Airway epithelial cell (primary cell): ENCODE results near the gene CDKN2AIPNL. TPM values are rescaled to one million over a fixed set of nuclear protein-coding genes. Genes with fewer than 3 reads are reported as not detected.

ENCODE experiments used
- total RNA-seq: library from RNA; depleted of rRNA; stranded (reverse); fragments of >200 nt; gene quantifications from 2 replicates; pipeline ENCODE4 v1.2.3, GENCODE V29; 2015

Gene CDKN2AIPNL
- total RNA-seq, result 26.9 and 41.7 TPM in 2 replicates

GRCh38 chr5:134411546-134412266, at the start of gene CDKN2AIPNL:
TSS of gene CDKN2AIPNL (minus strand) at chr5:134411881. CDS start at chr5:134411854, 27 bp downstream.

GRCh38 chr5:134370871-134371833, 40.5 kb downstream of the CDKN2AIPNL start, which contains the start of gene UBE2B:
TSS of gene UBE2B (plus strand) at chr5:134371569. CDS start at chr5:134371596, 27 bp downstream.

Other genes starting within 250 kb of the CDKN2AIPNL start
- gene SKP1, start 234.9 kb downstream of the CDKN2AIPNL start, total RNA-seq, result 265 and 287 TPM in 2 replicates
- 172 and 235 TPM in 2 replicates for gene PPP2CA, start 185.8 kb downstream of the CDKN2AIPNL start, total RNA-seq
- gene CDKL3, start 44.7 kb downstream of the CDKN2AIPNL start, total RNA-seq, result 0.21 TPM in 1 of 2 replicates, not detected in the other
- 9.3 and 17.5 TPM in 2 replicates for gene UBE2B, start 40.3 kb downstream of the CDKN2AIPNL start, total RNA-seq
- gene JADE2, start 113.8 kb upstream of the CDKN2AIPNL start, total RNA-seq, result 29.9 and 51.5 TPM in 2 replicates
- 28.2 and 59.2 TPM in 2 replicates for gene SAR1B, start 220.9 kb upstream of the CDKN2AIPNL start, total RNA-seq
- 6.3 and 14.2 TPM in 2 replicates for gene SEC24A, start 236.9 kb upstream of the CDKN2AIPNL start, total RNA-seq